HG03064 (cell line): ENCODE measurements around the gene RAD54L.
"Not testable (repeated sequence)": the region's sequence is repeated elsewhere in the genome, so short reads cannot be mapped to it uniquely, and the experiment has no call there.

Source experiments
- ATAC-seq: cut with Tn5 transposase; IDR thresholded peaks from one replicate; pipeline ENCODE4 v1.9.1; 2021; ENCODE audit warnings: low read depth; ENCODE audit not compliant: unreplicated experiment

RAD54L gene

DNA sequence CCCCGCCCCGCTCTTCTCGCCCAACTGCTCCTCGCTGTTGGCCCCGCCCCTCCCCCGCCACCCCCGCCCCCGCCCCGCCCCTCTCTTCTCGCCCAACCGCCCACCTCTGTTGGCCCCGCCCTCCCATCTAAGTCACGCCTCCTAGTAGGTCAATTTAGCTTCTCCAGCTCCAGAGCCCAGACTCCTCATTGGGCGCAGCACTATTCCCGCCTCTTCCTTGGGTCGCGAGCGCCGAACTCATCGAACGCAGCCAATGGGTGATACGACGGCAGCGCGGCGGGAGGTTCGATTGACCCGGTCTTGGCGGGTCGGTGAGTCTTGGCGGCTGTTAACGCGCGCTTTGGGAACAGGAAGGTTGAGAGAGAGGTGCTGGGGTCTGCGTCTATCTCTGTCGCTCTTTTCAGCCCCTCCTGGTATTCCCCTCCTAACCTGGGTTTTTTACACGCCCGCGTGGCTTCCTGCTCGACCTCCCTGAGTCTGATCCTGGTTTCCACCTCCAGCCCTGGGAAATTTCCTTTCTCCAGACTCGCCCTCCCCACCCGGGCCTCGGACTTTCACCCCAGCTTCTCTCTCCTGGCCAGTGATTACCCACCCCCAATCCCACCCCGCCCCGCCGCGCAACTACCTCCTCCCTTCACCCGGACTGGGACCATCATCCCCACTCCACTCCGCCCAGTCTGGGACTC lies at the start of gene RAD54L:
Gene RAD54L, plus strand, starts transcription at position 328 of the 686 bp plus-strand sequence. CDS start 643 bp downstream, outside the sequence.
- peak; percentile 92 for ATAC-seq

DNA sequence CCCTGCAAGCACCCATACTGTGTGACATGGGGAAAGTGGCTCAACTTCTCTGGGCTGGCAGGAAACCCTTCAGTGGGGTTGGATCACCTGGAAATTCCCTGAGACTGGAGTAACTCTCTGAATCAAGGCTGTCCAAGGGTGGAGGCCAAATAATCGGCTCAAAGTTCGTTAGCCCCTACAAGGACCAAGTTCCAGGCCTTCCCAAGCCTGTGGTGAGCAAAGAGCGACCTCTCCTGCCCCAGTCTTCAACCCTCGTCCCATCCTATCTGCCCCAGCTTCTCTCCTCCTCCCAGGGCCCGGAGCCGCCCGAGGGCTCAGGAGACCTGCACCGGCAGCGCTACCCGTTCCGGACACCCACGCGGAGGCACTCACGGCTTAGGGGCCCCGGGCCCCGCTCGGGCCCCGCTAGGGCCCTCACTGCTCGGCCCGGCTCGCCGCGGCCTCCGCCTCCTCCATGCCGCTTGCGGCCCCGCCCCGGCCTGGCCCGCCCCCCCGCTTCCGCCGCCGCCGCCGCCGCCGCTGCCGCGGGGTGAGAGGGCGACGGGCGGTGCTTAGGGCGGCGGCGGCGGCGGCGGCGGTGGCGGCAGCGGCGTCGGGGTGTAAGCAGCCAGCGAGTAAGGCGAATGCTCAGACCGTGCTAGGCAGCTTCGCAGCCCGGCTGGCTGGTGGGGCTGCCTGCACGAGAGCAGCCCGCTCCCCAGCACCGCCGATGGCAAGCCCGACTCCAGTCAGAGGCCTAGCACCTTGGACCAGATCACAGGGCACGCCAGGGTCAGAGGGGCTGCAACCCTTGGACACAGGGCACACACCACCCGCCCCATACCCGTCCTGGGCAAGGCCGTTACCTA lies 49.4 kb upstream of the RAD54L start, which contains the start of gene POMGNT1:
Gene POMGNT1, minus strand, starts transcription at position 471 of the 848 bp plus-strand sequence. CDS start 613 bp downstream, outside the sequence.
- peak; percentile 86 for ATAC-seq

DNA sequence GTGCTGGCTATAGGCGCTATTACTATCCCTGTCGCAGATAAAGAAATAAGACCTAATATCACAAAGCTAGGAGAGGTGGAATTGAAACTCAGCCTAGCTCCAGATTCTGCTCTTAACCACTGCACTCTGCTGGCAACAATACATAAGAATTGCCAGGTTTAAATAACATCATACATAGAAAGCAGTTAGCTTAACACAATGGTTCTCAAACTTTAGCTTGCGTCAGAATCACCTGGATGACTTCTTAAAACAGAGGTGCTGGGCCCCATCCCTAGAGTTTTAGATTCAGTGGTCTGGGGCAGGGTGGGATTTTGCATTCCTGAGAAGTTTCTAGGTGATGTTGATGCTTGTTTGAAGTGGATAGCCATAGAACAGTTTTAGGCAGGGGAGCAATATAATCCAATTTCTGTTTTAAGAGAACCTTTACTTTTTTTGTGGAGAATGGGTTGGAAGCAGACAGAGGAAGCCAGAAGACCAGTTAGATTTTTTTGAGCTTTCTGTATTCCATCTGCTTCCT lies 48.3 kb upstream of the RAD54L start:
- ATAC-seq: no peak

DNA sequence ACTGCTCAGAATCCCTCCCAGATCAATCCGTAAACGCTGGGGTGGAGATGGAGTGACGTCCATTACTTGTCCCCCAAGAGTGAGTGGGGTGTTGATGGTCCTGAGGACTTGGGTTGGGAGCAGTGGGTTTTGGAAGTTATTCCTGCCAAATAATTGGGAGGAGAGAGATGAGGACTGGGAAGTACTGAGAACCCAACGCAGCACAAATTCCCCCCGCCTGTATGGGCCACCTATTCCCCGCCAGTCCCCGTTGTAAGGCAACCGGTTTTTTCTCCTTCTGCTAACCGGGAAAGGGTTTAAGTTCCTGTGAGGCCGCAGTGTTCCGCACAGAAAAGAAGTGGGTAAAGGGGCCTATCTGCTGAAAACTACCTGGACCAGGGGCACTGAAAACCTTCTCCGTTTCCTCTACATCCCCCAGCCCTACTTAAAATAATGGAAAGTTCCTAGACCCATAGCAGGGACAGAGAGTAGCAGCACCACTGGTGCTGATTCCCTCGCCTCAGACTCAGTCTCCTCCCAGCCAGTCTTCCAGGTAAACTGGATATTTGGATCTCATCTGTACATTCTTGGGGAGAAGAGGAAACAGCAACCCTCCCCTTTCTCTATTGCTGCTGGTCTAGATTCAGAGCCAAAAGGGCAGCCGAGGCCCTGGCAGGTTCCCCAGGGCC lies 43.7 kb upstream of the RAD54L start:
- ATAC-seq: no peak

DNA sequence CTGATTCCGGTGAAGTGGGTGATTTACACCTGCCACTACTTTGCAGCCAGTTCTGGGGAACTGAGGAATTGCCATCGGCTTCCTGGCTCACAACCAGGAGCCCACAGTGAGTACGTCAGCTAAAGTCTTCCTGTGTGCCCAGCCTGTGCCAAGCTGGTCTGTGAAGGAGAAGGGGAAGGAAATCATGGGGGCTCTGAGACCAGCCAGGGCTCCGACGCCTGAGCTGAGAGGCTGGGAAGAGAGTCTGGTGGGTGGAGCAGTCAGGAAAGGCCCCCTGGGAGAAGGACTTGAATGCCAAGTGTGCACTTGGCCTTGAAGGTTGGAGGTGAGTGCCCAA lies 43.2 kb upstream of the RAD54L start:
- ATAC-seq: no peak

DNA sequence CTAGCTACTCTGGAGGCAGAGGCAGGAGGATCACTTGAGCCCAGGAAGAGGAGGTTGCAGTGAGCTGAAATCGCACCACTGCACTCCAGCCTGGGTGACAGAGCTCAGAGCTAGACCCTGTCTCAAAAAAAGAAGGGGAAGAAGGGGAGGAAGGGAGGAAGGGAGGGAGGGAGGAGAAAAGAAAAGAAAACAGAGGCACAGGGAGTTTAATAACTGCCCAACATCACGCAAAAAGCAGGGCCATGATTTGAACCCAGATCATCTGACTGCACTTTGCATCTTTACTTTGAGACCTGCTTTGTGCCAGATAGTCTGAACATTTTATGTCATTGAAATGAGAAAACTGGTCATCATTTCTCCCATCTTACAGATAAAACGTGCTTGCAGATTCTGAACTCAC lies 42.4 kb upstream of the RAD54L start:
- ATAC-seq: no peak

DNA sequence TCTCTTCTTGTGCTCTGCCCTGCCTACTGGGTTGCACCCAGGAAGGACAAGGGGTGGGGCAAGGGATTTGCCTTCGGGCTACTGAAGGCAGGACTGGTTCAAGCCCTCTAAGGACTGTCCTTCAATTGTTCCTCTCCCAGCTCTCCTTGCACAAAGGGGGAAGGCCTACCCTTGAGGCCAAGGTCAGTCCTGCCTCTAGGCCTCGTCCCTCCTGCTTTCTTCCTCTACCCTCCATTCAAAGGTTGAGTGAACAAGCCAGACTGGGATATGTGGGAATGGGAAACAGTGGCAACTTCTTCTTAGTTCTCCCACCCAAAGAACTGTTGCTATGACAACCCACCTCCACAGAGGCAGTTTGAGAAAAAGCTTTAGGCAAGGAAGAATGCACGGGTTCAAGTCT lies 41.8 kb upstream of the RAD54L start:
- ATAC-seq: no peak

DNA sequence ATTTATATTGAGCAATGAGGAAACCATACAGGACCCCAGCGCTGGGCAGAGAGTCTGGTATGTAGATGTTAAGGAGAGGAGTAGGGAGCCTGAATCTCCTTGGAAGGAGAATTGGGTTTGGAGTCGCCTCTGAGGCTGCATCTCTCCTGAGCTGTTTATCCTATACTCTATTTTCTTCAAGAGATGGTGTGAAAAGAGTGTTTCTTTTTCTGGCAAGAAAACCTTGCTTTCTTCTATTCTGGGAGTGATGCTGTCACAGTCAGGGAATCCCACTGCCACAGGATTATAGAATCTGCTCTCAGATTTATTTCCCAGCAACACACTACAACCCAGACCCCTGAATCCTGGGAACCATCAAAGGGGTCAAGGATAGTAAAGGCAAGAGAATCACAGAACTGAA lies 41.2 kb upstream of the RAD54L start:
- no peak for ATAC-seq

DNA sequence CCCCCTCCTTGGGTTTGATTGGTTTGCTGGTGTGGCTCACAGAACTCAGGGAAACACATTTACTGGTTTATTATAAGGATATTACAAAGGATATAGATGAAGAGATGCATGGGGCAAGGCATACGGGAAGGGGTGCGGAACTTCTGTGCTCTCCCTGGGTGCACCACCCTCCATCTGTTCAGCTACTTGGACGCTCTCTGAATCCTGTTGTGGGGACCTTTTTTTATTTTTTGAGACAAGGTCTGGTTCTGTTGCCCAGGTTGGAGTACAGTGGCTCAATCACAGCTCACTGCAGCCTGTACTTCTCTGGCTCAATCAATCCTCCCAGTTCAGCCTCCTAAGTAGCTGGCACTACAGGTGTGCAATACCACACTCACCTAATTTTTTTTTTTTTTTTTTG lies 37.0 kb upstream of the RAD54L start:
- no peak for ATAC-seq

DNA sequence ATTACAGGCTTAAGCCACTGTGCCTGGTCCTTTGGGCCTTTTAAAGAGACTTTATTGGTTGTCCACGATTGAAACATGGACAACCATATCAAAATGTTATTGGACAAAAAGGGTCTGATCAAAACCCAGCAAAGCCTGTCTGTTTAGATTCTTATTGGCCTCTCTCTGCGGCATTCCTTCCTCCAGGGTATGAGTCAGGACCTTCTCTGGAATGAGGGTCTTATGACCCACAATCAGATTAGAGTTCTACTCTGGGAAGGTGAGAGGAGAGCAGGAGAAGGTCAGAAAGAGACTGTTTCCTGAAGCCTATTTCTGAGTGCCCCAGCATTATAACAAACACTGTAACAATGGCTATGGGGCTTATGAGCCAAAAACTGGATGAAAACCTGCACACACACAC lies 36.5 kb upstream of the RAD54L start:
- ATAC-seq: no peak

DNA sequence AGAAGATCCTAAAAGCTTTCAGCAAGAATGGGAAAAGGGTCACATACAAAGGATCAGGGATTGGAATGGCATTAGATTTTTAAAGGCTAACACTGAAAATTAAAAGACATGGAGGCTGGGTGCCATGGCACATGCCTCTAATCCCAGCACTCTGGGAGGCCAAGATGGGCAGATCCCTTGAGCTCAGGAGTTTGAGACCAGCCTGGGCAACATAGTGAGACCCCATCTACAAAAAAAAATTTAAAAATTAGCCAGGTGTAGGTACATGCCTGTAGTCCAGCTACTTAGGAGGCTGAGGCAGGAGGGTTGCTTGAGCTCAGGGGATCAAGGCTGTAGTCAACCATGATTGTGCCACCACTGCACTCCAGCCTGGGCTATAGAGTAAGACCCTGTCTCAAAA lies 32.1 kb upstream of the RAD54L start:
- no peak for ATAC-seq

DNA sequence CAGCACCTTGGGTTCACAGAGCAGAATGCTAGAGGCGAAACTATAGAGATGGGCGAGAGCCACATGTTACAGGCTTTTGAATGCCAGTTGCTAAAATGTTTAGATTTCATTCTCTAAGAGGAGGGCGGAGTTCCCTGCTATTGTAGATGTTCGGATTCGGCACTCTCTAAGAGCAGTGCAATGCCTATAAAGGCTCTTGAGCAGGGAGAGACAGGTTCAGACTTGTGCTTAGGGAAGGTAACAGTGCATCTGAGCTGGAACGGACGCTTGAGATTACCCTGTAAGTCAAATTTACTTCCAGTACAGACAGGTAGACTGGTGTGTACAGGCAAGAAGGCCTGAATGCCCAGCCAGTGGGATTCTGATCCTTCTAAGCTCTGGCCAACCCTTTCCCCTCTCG lies 29.1 kb upstream of the RAD54L start:
- no peak for ATAC-seq

DNA sequence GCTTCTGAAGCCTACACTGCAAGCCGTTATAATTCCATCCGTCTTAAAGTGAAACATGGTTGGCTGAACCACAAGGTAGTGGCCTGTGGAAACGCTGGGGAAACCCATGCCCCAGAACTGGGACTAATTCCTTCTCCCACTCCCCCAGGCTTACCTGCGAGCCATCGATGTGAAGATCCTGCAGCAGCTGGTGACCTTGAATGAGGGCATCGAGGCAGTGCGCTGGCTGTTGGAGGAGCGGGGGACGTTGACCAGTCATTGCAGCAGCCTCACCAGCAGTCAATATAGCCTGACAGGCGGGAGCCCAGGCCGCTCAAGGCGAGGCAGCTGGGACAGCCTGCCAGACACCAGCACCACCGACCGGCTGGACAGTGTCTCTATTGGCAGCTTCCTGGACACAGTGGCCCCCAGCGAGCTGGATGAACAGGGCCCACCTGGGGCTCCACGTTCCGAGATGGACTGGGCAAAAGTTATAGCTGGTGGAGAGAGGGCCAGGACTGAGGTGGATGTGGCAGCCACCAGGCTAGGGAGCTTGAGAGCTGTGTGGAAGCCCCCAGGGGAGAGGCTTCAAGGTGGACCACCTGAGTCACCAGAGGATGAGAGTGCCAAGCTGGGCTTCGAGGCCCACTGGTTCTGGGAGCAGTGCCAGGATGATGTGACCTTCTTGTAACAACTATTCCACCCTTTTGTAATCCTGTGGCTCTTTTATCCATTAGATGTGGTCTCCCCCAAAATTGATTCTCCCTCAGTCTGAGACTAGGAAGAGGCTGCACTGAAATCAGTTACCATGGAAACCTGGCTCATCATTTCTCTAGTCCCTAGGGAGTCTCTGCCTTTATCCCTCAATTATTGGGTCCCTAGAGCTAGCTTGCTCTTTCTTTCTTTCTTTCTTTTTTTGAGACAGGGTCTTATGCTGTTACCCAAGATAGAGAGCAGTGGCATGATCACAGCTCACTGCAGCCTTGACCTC lies 27.7 kb upstream of the RAD54L start:
- no peak for ATAC-seq

DNA sequence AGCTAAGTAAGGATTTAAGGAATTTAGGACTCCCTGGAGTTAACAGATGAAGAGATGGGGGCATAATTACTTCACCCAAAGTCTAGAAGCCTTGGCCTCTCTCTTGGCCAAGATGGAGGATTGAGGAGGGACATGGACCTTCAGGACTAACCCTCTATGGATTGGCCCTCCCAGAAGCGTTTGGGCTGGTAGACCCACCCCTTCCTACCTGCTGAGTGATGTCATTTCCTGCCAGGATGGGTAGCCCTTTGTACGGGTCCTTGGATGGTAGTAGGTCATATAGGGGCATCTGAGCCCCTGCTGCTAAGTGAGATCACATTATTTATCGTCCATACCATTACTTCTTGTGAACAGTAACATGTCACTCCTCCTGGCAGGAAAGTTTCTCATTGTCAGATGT lies 26.8 kb upstream of the RAD54L start:
- no peak for ATAC-seq

DNA sequence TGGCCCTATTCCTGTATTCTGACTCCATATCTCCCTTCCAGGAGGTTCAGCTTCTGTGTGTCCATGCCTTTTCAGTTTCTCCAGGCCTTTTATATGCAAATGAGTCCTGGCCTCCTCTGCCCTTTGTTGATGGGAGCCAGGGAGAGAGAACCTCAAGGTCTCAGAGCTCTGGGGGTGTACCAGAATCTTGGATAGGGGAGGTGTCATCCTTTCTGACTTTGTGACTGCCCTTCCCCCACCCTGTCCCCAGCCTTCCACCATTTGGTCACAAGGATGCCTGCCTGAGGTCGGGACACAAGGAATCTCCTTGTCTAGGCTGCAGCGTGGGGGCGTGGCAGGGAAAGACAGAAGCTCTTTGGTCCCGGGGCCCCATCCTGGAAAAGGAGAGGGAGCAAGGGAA lies 25.8 kb upstream of the RAD54L start:
- no peak for ATAC-seq

DNA sequence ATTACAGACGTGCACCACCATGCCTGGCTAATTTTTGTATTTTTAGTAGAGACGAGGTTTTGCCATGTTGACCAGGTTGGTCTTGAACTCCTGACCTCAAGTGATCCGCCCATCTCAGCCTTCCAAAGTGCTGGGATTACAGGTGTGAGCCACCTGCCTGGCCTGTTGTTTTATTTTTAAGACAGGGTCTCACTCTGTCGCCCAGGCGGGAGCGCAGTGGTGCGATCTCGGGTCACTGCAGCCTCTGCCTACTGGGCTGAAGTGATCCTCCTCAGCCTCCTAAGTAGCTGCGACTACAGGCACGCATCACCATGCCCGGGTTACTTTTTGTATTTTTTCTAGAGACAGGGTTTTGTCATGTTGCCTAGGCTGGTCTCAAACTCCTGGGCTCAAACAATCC lies 24.5 kb upstream of the RAD54L start:
- not testable (repeated sequence) for ATAC-seq

DNA sequence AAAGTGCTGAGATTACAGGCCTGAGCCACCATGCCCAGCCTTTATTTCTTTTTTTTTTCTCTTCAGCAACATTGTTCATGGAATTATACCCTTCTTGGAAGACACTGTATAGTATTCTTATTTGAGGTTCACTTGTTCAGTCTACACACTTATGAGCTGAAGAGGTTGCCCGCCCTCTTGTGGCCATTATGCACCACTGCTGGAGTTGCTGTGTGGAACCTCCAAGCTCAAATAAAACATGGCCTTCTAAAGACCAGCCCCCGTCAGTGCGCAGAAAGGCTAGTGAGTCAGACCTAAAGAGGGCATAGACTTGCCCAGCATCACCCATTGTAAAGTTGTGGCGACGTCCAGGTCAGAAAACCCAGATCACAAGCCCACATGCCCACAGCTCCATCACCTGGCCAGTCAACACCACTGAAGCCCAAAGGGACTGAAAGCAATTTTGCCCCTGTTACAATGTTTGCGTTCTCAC lies 24.1 kb upstream of the RAD54L start:
- peak; percentile 88 for ATAC-seq

DNA sequence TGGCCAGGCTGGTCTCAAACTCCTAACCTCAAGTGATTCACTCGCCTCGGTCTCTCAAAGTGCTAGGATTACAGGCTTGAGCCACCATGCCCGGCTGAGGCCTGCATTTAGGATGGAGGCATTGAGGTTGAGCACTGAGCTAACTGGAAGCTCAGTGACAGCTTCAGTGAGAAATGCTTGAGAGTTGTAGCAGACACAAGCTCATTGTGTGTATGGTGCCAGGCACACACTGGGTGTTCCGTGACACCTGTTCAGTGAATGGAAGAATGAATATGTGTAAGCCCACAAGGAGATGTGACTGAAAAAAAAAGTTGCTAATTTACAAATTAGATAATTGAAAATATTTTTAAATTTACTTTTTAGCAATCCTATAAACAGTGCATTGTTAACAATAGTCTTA lies 22.6 kb upstream of the RAD54L start:
- ATAC-seq: no peak

DNA sequence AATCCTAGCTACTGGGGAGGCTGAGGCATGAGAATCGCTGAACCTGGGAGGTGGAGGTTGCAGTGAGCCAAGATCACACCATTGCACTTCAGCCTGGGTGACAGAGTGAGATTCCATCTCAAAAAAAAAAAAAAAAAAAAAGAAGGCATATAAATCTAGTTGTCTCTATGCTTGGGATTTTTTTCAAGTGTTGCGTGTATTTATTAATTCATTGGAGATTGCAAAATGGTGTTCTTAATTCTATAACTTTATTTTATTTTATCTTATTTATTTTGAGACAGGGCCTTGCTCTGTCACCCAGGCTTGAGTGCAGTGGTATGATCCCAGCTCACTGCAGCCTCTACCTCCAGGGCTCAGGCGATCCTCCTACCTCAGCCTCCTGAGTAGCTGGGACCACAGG lies 16.3 kb upstream of the RAD54L start:
- not testable (repeated sequence) for ATAC-seq

DNA sequence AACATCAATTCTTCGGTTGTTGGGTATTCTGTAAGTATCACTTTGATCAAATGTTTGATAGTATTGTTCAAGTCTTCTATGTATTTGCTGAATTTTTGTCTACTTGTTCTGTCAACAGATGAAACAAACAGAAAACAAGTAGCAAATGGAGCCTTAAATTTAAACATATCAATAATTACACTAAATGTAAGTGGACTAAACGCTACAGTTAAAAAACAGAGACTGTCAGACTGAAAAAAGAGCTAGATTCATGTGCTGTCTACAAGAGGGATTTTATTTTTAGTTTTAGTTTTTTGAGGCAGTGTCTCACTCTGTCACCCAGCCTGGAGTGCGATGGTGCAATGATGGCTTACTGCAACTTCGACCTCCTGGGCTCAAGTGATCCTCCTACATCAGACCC lies 10.7 kb upstream of the RAD54L start:
- ATAC-seq: no peak
